ENCODE results near the gene ITPR2.

Gene ITPR2

GRCh38 chr12:26548227-26548626, 284.8 kb downstream of the ITPR2 start:
- Histone ChIP-seq H3K27me3 (replicated peaks; ENCODE audit: control insufficient read depth, insufficient read depth, low read length) (no peaks in the 10 kb centered on the region), H3K36me3 (ENCODE audit: control insufficient read depth, insufficient read depth, low read length) (peaks cover 5% of the 10 kb centered on the region), H3K4me3 (replicated peaks; ENCODE audit: low read depth, low read length) (no peak overlapping the region)
- no peak for TF ChIP-seq CTCF (IDR thresholded peaks at IDR 0.05; ENCODE audit: insufficient read depth, low read length, poor library complexity, severe bottlenecking)
- no peak for DNase-seq (ENCODE audit: extremely low read depth, insufficient read length)

GRCh38 chr12:26546535-26547314, 286.3 kb downstream of the ITPR2 start:
- Histone ChIP-seq H3K27me3 (replicated peaks; ENCODE audit: control insufficient read depth, insufficient read depth, low read length) (no peaks in the 10 kb centered on the region), H3K4me3 (replicated peaks; ENCODE audit: low read depth, low read length) (no peak overlapping the region), H3K36me3 (ENCODE audit: control insufficient read depth, insufficient read depth, low read length) (peaks cover 3% of the 10 kb centered on the region)
- no peak for TF ChIP-seq CTCF (IDR thresholded peaks at IDR 0.05; ENCODE audit: insufficient read depth, low read length, poor library complexity, severe bottlenecking)
- no peak for DNase-seq (ENCODE audit: extremely low read depth, insufficient read length)

DNA sequence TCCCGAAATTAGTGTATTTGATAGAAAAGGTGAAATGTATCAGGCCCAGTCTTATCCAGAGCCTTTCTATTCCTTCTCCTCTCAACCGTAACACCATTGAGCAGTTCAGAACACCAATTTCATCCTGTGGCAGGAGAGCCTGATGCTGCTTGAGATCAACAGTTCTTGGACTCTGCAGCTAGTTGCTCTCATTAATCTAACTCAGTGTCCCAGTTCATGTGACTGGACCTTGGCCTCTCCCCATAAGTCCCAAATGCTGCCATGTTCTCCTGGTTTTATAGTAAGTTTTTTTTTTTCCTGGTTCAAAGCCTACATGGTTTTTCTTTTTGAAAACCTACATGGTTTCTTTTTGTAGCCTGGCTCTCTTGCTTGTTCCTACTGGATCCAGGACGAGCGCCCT, 293.9 kb downstream of the ITPR2 start:
- no peak for DNase-seq (ENCODE audit: extremely low read depth, insufficient read length)
- H3K4me3 ChIP-seq (replicated peaks; ENCODE audit: low read depth, low read length): no peak overlapping the region
- no peak for TF ChIP-seq CTCF (IDR thresholded peaks at IDR 0.05; ENCODE audit: insufficient read depth, low read length, poor library complexity, severe bottlenecking)
- H3K36me3 ChIP-seq (ENCODE audit: control insufficient read depth, insufficient read depth, low read length): peaks cover 2% of the 10 kb centered on the region
- H3K27me3 ChIP-seq (replicated peaks; ENCODE audit: control insufficient read depth, insufficient read depth, low read length): no peaks in the 10 kb centered on the region

- TF ChIP-seq CTCF (IDR thresholded peaks at IDR 0.05; ENCODE audit: insufficient read depth, low read length, poor library complexity, severe bottlenecking): no peak
- peaks cover 2% of the 10 kb centered on the region for H3K36me3 ChIP-seq (ENCODE audit: control insufficient read depth, insufficient read depth, low read length)
These were observed 295.3 kb downstream of the ITPR2 start for GRCh38 chr12:26537651-26538050.

GRCh38 chr12:26537126-26537525, 295.9 kb downstream of the ITPR2 start:
- no peak for TF ChIP-seq CTCF (IDR thresholded peaks at IDR 0.05; ENCODE audit: insufficient read depth, low read length, poor library complexity, severe bottlenecking)
- H3K4me3 ChIP-seq (replicated peaks; ENCODE audit: low read depth, low read length): no peak overlapping the region
- DNase-seq (ENCODE audit: extremely low read depth, insufficient read length): no peak
- no peaks in the 10 kb centered on the region for H3K27me3 ChIP-seq (replicated peaks; ENCODE audit: control insufficient read depth, insufficient read depth, low read length)
- peaks cover 2% of the 10 kb centered on the region for H3K36me3 ChIP-seq (ENCODE audit: control insufficient read depth, insufficient read depth, low read length)

More at GRCh38 chr12:26537651-26538050, 295.3 kb downstream of the ITPR2 start:
- DNase-seq (ENCODE audit: extremely low read depth, insufficient read length): no peak
- Histone ChIP-seq H3K27me3 (replicated peaks; ENCODE audit: control insufficient read depth, insufficient read depth, low read length) (no peaks in the 10 kb centered on the region), H3K4me3 (replicated peaks; ENCODE audit: low read depth, low read length) (no peak overlapping the region)
